A673 (cell line): ENCODE measurements around the gene FBXW8.

Source experiments
- EZH2 ChIP-seq: fragments of 200-600 bp; sonication (generic); IDR thresholded peaks from 2 replicates; pipeline ENCODE4 v1.6.1; 2017; ENCODE audit warnings: borderline replicate concordance, low read depth, mild to moderate bottlenecking, mixed read lengths, antibody characterized with exemption, low read length; ENCODE audit not compliant: poor library complexity, severe bottlenecking
- TF ChIP-seq, protein P1 (sequence below): fragments of 300-800, 200-600 bp; sonication (generic); conservative IDR thresholded peaks from 2 replicates; pipeline ENCODE4 v1.5.1; 2017; ENCODE audit warnings: low read depth, mild to moderate bottlenecking, antibody characterized with exemption, low read length, moderate library complexity, mixed read lengths

DNA sequence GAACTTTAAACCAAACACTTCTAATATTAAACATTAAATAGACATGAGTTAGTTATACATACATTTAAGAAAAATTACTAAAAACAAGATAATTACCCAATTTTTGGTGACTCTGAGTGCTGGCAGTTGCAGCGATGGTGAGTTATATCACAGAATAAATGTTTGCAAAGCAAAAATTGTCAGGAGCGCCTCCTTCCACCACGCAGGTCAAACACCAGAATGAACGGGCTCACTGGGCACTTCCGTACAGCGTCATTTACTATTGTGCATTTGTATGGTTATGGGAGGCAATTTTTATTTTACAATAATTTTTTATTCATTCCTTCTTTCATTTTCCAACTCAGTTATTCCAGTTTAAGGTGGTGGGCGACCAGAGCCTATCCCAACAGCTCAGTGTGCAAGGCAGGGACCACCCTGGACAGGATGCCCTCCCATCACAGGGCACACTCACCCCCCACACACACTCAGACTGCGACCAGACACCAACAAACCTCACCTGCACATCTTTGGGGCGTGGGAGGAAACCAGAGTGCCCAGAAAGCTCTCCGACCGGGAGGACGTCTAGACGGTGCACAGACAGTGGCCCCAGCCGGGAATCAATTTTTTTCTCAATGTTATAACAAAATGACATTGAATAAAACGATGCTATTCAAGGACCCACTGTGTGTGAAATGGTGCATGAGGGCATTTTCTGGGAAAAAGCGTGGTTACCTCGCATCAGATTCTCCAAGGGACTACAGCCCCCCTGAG, 121.3 kb downstream of the FBXW8 start:
- TF ChIP-seq, protein P1, sequence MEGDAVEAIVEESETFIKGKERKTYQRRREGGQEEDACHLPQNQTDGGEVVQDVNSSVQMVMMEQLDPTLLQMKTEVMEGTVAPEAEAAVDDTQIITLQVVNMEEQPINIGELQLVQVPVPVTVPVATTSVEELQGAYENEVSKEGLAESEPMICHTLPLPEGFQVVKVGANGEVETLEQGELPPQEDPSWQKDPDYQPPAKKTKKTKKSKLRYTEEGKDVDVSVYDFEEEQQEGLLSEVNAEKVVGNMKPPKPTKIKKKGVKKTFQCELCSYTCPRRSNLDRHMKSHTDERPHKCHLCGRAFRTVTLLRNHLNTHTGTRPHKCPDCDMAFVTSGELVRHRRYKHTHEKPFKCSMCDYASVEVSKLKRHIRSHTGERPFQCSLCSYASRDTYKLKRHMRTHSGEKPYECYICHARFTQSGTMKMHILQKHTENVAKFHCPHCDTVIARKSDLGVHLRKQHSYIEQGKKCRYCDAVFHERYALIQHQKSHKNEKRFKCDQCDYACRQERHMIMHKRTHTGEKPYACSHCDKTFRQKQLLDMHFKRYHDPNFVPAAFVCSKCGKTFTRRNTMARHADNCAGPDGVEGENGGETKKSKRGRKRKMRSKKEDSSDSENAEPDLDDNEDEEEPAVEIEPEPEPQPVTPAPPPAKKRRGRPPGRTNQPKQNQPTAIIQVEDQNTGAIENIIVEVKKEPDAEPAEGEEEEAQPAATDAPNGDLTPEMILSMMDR, result no peak
- TF ChIP-seq EZH2, result no peak
